Upper lobe of left lung (tissue), 4 donors: ENCODE measurements around the gene ARRDC3.

Experiments
- POLR2A ChIP-seq, 4 donors: fragments of 450-650 bp; IDR thresholded peaks; one replicate each; pipeline ENCODE4 v1.5.1; 2016 to 2017; ENCODE audit warnings: antibody characterized with exemption in 4 of 4, mild to moderate bottlenecking in 2 of 4
- POLR2AphosphoS5 ChIP-seq, 2 donors: sonication (generic); formaldehyde crosslinking; IDR thresholded peaks; one replicate each; pipeline ENCODE4 v1.5.1; 2017; ENCODE audit warnings: antibody characterized with exemption in 2 of 2
- TF ChIP-seq, protein P1 (sequence below), 6 experiments: fragments of 450-650 bp in 4 of 6; fragments of 200-600 bp in 2 of 6; sonication (generic) in 2 of 6; IDR thresholded peaks; one replicate each; pipeline ENCODE4 v1.5.1; 2016 to 2019; ENCODE audit warnings: antibody characterized with exemption in 6 of 6

DNA sequence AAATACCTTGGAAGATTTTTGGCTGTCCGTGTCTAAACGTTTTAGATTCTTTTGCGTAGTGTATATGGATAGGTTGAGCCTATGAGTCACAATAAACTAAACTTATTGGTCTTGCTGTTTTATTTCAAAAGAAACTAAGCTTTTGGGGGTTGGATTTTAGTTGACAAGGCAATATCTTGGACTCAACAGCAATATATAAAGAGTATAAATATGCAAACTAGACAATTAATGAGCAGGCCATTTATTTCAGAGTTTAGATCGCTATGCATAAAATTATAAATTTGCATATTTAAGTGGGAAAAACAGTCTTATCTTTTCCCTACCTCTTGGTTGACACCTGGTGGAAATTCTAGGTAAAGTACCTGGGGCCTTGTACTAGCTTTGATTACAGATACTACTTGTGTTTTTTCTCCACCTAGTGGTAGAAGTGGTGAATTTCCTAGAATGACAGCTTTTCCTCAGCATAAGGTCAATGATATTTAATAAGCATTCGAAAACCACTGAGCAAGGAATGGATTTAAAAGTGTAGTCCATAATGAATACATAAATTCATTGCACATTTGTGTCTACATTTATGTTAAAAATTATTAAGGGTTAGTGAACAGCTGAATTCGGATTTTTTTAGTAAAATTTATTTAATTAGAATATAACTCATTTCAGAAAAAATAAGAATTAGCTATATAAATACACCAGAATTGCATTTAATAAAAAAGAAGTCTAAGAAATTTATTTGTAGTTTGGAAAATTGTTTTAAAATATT is 1.7 kb upstream of the ARRDC3 start:
- no peak for TF ChIP-seq POLR2A (IDR thresholded peaks at IDR 0.05)
- TF ChIP-seq, protein P1, sequence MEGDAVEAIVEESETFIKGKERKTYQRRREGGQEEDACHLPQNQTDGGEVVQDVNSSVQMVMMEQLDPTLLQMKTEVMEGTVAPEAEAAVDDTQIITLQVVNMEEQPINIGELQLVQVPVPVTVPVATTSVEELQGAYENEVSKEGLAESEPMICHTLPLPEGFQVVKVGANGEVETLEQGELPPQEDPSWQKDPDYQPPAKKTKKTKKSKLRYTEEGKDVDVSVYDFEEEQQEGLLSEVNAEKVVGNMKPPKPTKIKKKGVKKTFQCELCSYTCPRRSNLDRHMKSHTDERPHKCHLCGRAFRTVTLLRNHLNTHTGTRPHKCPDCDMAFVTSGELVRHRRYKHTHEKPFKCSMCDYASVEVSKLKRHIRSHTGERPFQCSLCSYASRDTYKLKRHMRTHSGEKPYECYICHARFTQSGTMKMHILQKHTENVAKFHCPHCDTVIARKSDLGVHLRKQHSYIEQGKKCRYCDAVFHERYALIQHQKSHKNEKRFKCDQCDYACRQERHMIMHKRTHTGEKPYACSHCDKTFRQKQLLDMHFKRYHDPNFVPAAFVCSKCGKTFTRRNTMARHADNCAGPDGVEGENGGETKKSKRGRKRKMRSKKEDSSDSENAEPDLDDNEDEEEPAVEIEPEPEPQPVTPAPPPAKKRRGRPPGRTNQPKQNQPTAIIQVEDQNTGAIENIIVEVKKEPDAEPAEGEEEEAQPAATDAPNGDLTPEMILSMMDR (IDR thresholded peaks at IDR 0.05) = peak; percentile 91 to 99 (median 97)
- no peak for TF ChIP-seq POLR2AphosphoS5 (IDR thresholded peaks at IDR 0.05)
